ENCODE data around the gene PHKB. TPM values are rescaled to one million over a fixed set of nuclear protein-coding genes. Genes with fewer than 3 reads are reported as not detected.

The PHKB gene
- total and polyA plus RNA-seq, 2 of the 8 experiments (the other 6 are each of a cell fraction or from before 2014, with no cell fraction given): 18.6 to 38.3 TPM

GRCh38 chr16:47449788-47450187, 11.3 kb upstream of the PHKB start:
- H3K14ac ChIP-seq (ENCODE audit: insufficient read length): no peak overlapping the region
- no peak for TF ChIP-seq NANOG (IDR thresholded peaks at IDR 0.05; ENCODE audit: insufficient read depth, low read depth, low read length, poor library complexity, severe bottlenecking)
- TF ChIP-seq HDAC2 (IDR thresholded peaks at IDR 0.05; ENCODE audit: borderline replicate concordance in 1 of 2, low read depth in 2 of 2, low read length in 2 of 2): no peak
- no peak for TF ChIP-seq EP300 (IDR thresholded peaks at IDR 0.05; ENCODE audit: borderline replicate concordance in 1 of 2, low read depth in 2 of 2, low read length in 2 of 2)
- TF ChIP-seq YY1 (IDR thresholded peaks at IDR 0.05; ENCODE audit: low read depth, low read length): no peak
- no peak for TF ChIP-seq SP4 (IDR thresholded peaks at IDR 0.05; ENCODE audit: low read length)
- no peak for TF ChIP-seq RAD21 (IDR thresholded peaks at IDR 0.05 in 1 of 2, conservative IDR thresholded peaks at IDR 0.05 in 1 of 2; ENCODE audit: low read depth in 2 of 2, low read length in 2 of 2)
- TF ChIP-seq POLR2AphosphoS5 (IDR thresholded peaks at IDR 0.05; ENCODE audit: low read depth, low read length): no peak
- TF ChIP-seq ATF2 (IDR thresholded peaks at IDR 0.05; ENCODE audit: low read length): no peak
- TF ChIP-seq KDM4A (IDR thresholded peaks at IDR 0.05; ENCODE audit: low read depth, low read length, severe bottlenecking): no peak

More at GRCh38 chr16:47449788-47450187, 11.3 kb upstream of the PHKB start:
- Histone ChIP-seq H4K91ac (replicated peaks; ENCODE audit: insufficient read length, low read length) (no peak overlapping the region), H4K5ac (ENCODE audit: insufficient read length, low read depth, low read length) (no peak overlapping the region), H3K4me1 (replicated peaks in 1 of 4; ENCODE audit: control insufficient read depth in 3 of 4, insufficient read depth in 4 of 4, low read length in 3 of 4) (no peaks in the 10 kb centered on the region), H3K56ac (replicated peaks; ENCODE audit: insufficient read length, low read depth, low read length) (no peak overlapping the region), H3K79me2 (ENCODE audit: control insufficient read depth in 1 of 2, insufficient read depth in 2 of 2, low read length in 2 of 2) (no peaks in the 10 kb centered on the region), H4K20me1 (replicated peaks in 1 of 2; ENCODE audit: control insufficient read depth in 1 of 2, insufficient read depth in 2 of 2, low read length in 2 of 2) (no peaks in the 10 kb centered on the region), H3K36me3 (ENCODE audit: control insufficient read depth in 2 of 4, insufficient read depth in 4 of 4, low read length in 3 of 4) (peaks cover 0 to 30% (median 4%) of the 10 kb centered on the region in 4 experiments; a peak in 5 of 8 replicates), H3K23me2 (ENCODE audit: low read depth, low read length) (no peaks in the 10 kb centered on the region), H3K4me3 (ENCODE audit: extremely low read depth in 1 of 4, insufficient read depth in 2 of 4, low read depth in 3 of 4, low read length in 4 of 4) (no peak overlapping the region), H3K79me1 (ENCODE audit: low read depth, low read length) (no peaks in the 10 kb centered on the region; the same call in 1 of the 2 replicates), H3K4me2 (ENCODE audit: insufficient read depth in 1 of 2, low read depth in 2 of 2, low read length in 2 of 2) (no peak overlapping the region), H2AFZ (ENCODE audit: low read length) (no peak overlapping the region), H2AK5ac (ENCODE audit: low read depth, low read length) (no peak overlapping the region), H3K4ac (replicated peaks; ENCODE audit: insufficient read length, low read depth, low read length) (no peak overlapping the region), H3K9ac (replicated peaks in 1 of 4; ENCODE audit: extremely low read depth in 1 of 4, low read depth in 3 of 4, low read length in 3 of 4) (no peak overlapping the region), H3K27ac (ENCODE audit: low read depth, low read length) (no peak overlapping the region), H2BK12ac (ENCODE audit: low read depth, low read length) (no peak overlapping the region), H3K9me3 (ENCODE audit: insufficient read depth in 2 of 2, low read depth in 1 of 2, low read length in 1 of 2) (no peaks in the 10 kb centered on the region), H3K23ac (ENCODE audit: insufficient read length) (no peak overlapping the region), H2BK5ac (ENCODE audit: low read depth, low read length) (no peak overlapping the region), H4K8ac (ENCODE audit: extremely low read depth, insufficient read depth, low read length) (no peak overlapping the region), H2BK15ac (ENCODE audit: low read length) (no peak overlapping the region), H3K27me3 (replicated peaks in 1 of 4; ENCODE audit: control insufficient read depth in 3 of 4, extremely low read depth in 1 of 4, insufficient read depth in 3 of 4, low read length in 3 of 4) (no peaks in the 10 kb centered on the region), H2BK20ac (ENCODE audit: low read length) (no peak overlapping the region), H3K18ac (ENCODE audit: extremely low read depth, low read length) (no peak overlapping the region), H2BK120ac (replicated peaks; ENCODE audit: low read depth, low read length) (no peak overlapping the region)
- no peak for DNase-seq (ENCODE audit: low read depth in 1 of 2, low spot score in 2 of 2)
- ChIA-PET POLR2A (ENCODE audit: partially characterized antibody) (interaction anchor here (1.3 kb wide), 1 partner anchor 11 kb away, joined by 3 read pairs; the partner anchor contains the start of genes ITFG1 and PHKB), CTCF (ENCODE audit: partially characterized antibody) (interaction anchor here (1.2 kb wide), 2 partner anchors 11 to 25 kb away, joined by 4 read pairs; partner anchors contain the start of genes ITFG1 and PHKB)
- 90% methylated on average over 3 of the region's 3 CpGs; no CpG with 5 or more reads in 1 of the 2 experiments for WGBS, 2 experiments (ENCODE audit: extremely low coverage in 1 of 2, insufficient coverage in 1 of 2, insufficient read length in 1 of 2, insufficient replicate concordance in 2 of 2, low coverage in 1 of 2, low lambda C conversion rate in 2 of 2, missing lambda C conversion rate in 1 of 2)
- no peak for FAIRE-seq

All from H1 (cell line).